Measurements from ENCODE around the gene SLFN11. TPM values are rescaled to one million over a fixed set of nuclear protein-coding genes. Genes with fewer than 3 reads are reported as not detected.

Gene SLFN11
- total and polyA plus RNA-seq, 8 donors = 0.89 to 38.5 (median 6.4) TPM

GRCh38 chr17:35314415-35315216 is 58.8 kb downstream of the SLFN11 start:
- no peak for DNase-seq
- WGBS, 5 donors = 70 to 84% (median 74%) methylated on average over 8 to 9 of the region's 9 CpGs
- TF ChIP-seq CTCF (IDR thresholded peaks at IDR 0.05) (no peak), POLR2A (IDR thresholded peaks at IDR 0.05) (no peak), EP300 (IDR thresholded peaks at IDR 0.05) (no peak), POLR2AphosphoS5 (IDR thresholded peaks at IDR 0.05) (no peak)
- intact Hi-C loops (cut with DNase I; ENCODE audit: low total_unique reads) = loop anchor here (5.0 kb wide), 1 partner anchor 223 kb away; the partner anchor contains the start of gene SLFN12L
- Histone ChIP-seq H3K4me3 (peak overlapping the region in 2 of 4 donors; percentile 24 to 41), H3K36me3 (no peaks in the 10 kb centered on the region), H3K9me3 (no peaks in the 10 kb centered on the region), H3K4me1 (peaks cover 4 to 37% (median 22%) of the 10 kb centered on the region in 4 donors), H3K27me3 (peaks cover 0 to 14% (median 0%) of the 10 kb centered on the region in 3 donors), H3K27ac (peak overlapping the region in 3 of 5 donors; percentile 46 to 66 (median 53))

GRCh38 chr17:35313875-35314409 is 59.5 kb downstream of the SLFN11 start:
- Histone ChIP-seq H3K9me3 (no peaks in the 10 kb centered on the region), H3K27me3 (peaks cover 0 to 14% (median 0%) of the 10 kb centered on the region in 3 donors), H3K36me3 (no peaks in the 10 kb centered on the region), H3K4me1 (peaks cover 4 to 37% (median 22%) of the 10 kb centered on the region in 4 donors), H3K27ac (peak overlapping the region; percentile 20 to 67 (median 53)), H3K4me3 (peak overlapping the region; percentile 23 to 41 (median 30))
- intact Hi-C loops (cut with DNase I; ENCODE audit: low total_unique reads) = loop anchor here (5.0 kb wide), 1 partner anchor 223 kb away; the partner anchor contains the start of gene SLFN12L
- peak in 1 of 2 donors; percentile 17 for DNase-seq
- 30 to 42% (median 39%) methylated on average over 18 to 19 of the region's 19 CpGs for WGBS, 5 donors
- no peak for TF ChIP-seq POLR2AphosphoS5 (IDR thresholded peaks at IDR 0.05)
- no peak for TF ChIP-seq POLR2A (IDR thresholded peaks at IDR 0.05)
- TF ChIP-seq EP300 (IDR thresholded peaks at IDR 0.05) = no peak
- TF ChIP-seq CTCF (IDR thresholded peaks at IDR 0.05) = no peak

- H3K27me3 ChIP-seq = peaks cover 0 to 14% (median 0%) of the 10 kb centered on the region in 3 donors
- peaks cover 4 to 37% (median 22%) of the 10 kb centered on the region in 4 donors for H3K4me1 ChIP-seq
- DNase-seq = peak; percentile 37 to 91
- peak overlapping the region; percentile 20 to 67 (median 53) for H3K27ac ChIP-seq
- peak overlapping the region; percentile 23 to 41 (median 30) for H3K4me3 ChIP-seq
- 11 to 17% (median 14%) methylated on average over 14 to 20 of the region's 20 CpGs for WGBS, 5 donors
- no peaks in the 10 kb centered on the region for H3K36me3 ChIP-seq
- TF ChIP-seq EP300 (IDR thresholded peaks at IDR 0.05) (no peak), CTCF (IDR thresholded peaks at IDR 0.05) (peak in 5 of 7 experiments; percentile 33 to 72 (median 68))
- intact Hi-C loops (cut with DNase I; ENCODE audit: low total_unique reads) = loop anchor here (5.0 kb wide), 1 partner anchor 224 kb away; the partner anchor contains the start of gene SLFN12L
- H3K9me3 ChIP-seq = no peaks in the 10 kb centered on the region
These were observed 60.4 kb downstream of the SLFN11 start for GRCh38 chr17:35312790-35313711.
